Endothelial cell of umbilical vein (primary cell): ENCODE measurements around the gene MAF. TPM values are rescaled to one million over a fixed set of nuclear protein-coding genes. Genes with fewer than 3 reads are reported as not detected.

Experiments
- BruUV-seq: library from RNA; stranded (reverse); fragments of 400-500 nt; replicated peaks from 2 replicates; lab custom pipeline; 2021; lab: Mats Ljungman, UMichigan
- CTCF ChIA-PET: fragments of 300-600, 350-600 bp; sonication (Branson Sonifier 250); formaldehyde crosslinking; loops from one replicate; lab custom pipeline; 2021; ENCODE audit warnings: antibody characterized with exemption, inconsistent platforms; lab: Charles Lee
- POLR2A ChIA-PET: fragments of 300-600, 350-600 bp; sonication (Branson Sonifier 250); formaldehyde crosslinking; loops from one replicate; lab custom pipeline; 2021; ENCODE audit warnings: antibody characterized with exemption, inconsistent platforms; lab: Charles Lee
- DNase-seq: peaks from one replicate; pipeline ENCODE4 v3.0.0-alpha.2; 2011; ENCODE audit warnings: low read depth, low spot score
- FAIRE-seq: peaks from 2 replicates; lab custom pipeline; 2011; peaks lifted over from hg19 to GRCh38; lab: Jason Lieb, UNC
- H2AFZ ChIP-seq: 2 replicates; pipeline ENCODE4 v1.6.0; 2012; ENCODE audit warnings: low read depth, low read length, control low read depth, inconsistent platforms
- H3K27ac ChIP-seq: 2 replicates; pipeline ENCODE4 v1.5.1; 2011; ENCODE audit warnings: low read depth, mild to moderate bottlenecking, control low read depth, low read length, moderate library complexity; ENCODE audit not compliant: insufficient read depth
- H3K27me3 ChIP-seq, 2 experiments: 2 replicates each; pipeline versions ENCODE4 v1.6.0 to v1.6.1; 2011; ENCODE audit warnings: low read length in 2 of 2, mixed read lengths in 1 of 2; ENCODE audit not compliant: control insufficient read depth in 2 of 2, insufficient read depth in 2 of 2
- H3K36me3 ChIP-seq, 2 experiments: 2 replicates in 1 of 2; 3 replicates in 1 of 2; pipeline ENCODE4 v1.5.1; 2011; ENCODE audit warnings: low read length in 2 of 2, mild to moderate bottlenecking in 1 of 2, moderate library complexity in 1 of 2; ENCODE audit not compliant: control insufficient read depth in 2 of 2, insufficient read depth in 2 of 2; ENCODE audit errors: extremely low read depth in 1 of 2
- H3K4me1 ChIP-seq: 3 replicates; pipeline ENCODE4 v1.5.1; 2011; ENCODE audit warnings: mild to moderate bottlenecking, low read length; ENCODE audit not compliant: control insufficient read depth, insufficient read depth; ENCODE audit errors: extremely low read depth
- H3K4me2 ChIP-seq: 2 replicates; pipeline ENCODE4 v1.6.1; 2011; ENCODE audit warnings: low read length, control low read depth, mixed read lengths; ENCODE audit not compliant: insufficient read depth
- H3K4me3 ChIP-seq, 3 experiments: fragments of 200-600 bp in 1 of 3; sonication (generic), shearing (Covaris generic) in 1 of 3; replicated peaks in 1 of 3; 2 replicates each; pipeline ENCODE4 v1.5.1; 2011 to 2016; ENCODE audit warnings: control low read depth in 3 of 3, low read length in 3 of 3, mild to moderate bottlenecking in 2 of 3, inconsistent platforms in 1 of 3, low read depth in 1 of 3, moderate library complexity in 1 of 3; ENCODE audit not compliant: insufficient read depth in 1 of 3
- H3K79me2 ChIP-seq: 2 replicates; pipeline ENCODE4 v1.6.0; 2012; ENCODE audit warnings: low read length, inconsistent platforms; ENCODE audit not compliant: control insufficient read depth, insufficient read depth
- H3K9ac ChIP-seq: replicated peaks from 2 replicates; pipeline ENCODE3; 2011; ENCODE audit warnings: low read length, control low read depth; ENCODE audit not compliant: insufficient read depth; ENCODE audit errors: extremely low read depth
- H3K9me1 ChIP-seq: replicated peaks from 3 replicates; pipeline ENCODE4 v1.6.0; 2011; ENCODE audit warnings: mild to moderate bottlenecking, low read length; ENCODE audit not compliant: control insufficient read depth, insufficient read depth; ENCODE audit errors: extremely low read depth
- H3K9me3 ChIP-seq: replicated peaks from 2 replicates; pipeline ENCODE4 v1.5.1; 2012; ENCODE audit warnings: low read length, inconsistent platforms; ENCODE audit not compliant: control insufficient read depth, insufficient read depth
- H4K20me1 ChIP-seq: replicated peaks from 2 replicates; pipeline ENCODE3; 2011; ENCODE audit warnings: mild to moderate bottlenecking, low read length; ENCODE audit not compliant: control insufficient read depth, insufficient read depth; ENCODE audit errors: extremely low read depth
- FOS ChIP-seq: IDR thresholded peaks from 2 replicates; pipeline ENCODE4 v1.6.1; 2011; ENCODE audit warnings: mild to moderate bottlenecking, low read length, moderate library complexity, borderline replicate concordance; ENCODE audit not compliant: insufficient read depth
- GATA2 ChIP-seq: IDR thresholded peaks from 2 replicates; pipeline ENCODE4 v1.7.0; 2011; ENCODE audit warnings: low read depth, mild to moderate bottlenecking, moderate library complexity, mixed read lengths, low read length; ENCODE audit not compliant: insufficient read length, insufficient read depth
- JUN ChIP-seq: IDR thresholded peaks from 2 replicates; pipeline ENCODE4 v1.6.1; 2011; ENCODE audit warnings: borderline replicate concordance, low read depth; ENCODE audit not compliant: insufficient read length, insufficient read depth
- MYC ChIP-seq: IDR thresholded peaks from one replicate; pipeline ENCODE4 v1.6.1; 2011; ENCODE audit warnings: mild to moderate bottlenecking, low read depth, low read length
- POLR2A ChIP-seq: IDR thresholded peaks from 2 replicates; pipeline ENCODE4 v1.6.1; 2012; ENCODE audit warnings: low read depth, mild to moderate bottlenecking, control low read depth, low read length
- POLR2AphosphoS5 ChIP-seq: IDR thresholded peaks from 2 replicates; pipeline ENCODE4 v1.6.1; 2012; ENCODE audit warnings: low read depth, mild to moderate bottlenecking, control low read depth, low read length, moderate library complexity; ENCODE audit not compliant: insufficient read depth
- dilution Hi-C: fragments of 300-500 bp; cut with MboI; formaldehyde crosslinking; loops from one replicate; pipeline ENCODE4 v1.15.0; 2019; ENCODE audit warnings: low sequenced_read_pairs; ENCODE audit not compliant: extremely low pct_ligation_motif_present
- intact Hi-C: fragments of 100-400 bp; cut with micrococcal nuclease; formaldehyde crosslinking; loops from one replicate; pipeline ENCODE4 v1.10.0; 2022
- polyA plus RNA-seq, 4 experiments: library from polyadenylated mRNA; depleted of rRNA in 3 of 4; stranded (reverse) in 3 of 4; unstranded in 1 of 4; fragments of >200 nt; gene quantifications; 2 replicates each; pipeline versions ENCODE4 v1.2.1 to v1.2.3, GENCODE V29; 2011 to 2012; ENCODE audit warnings: missing spikeins in 1 of 4
- total RNA-seq: library from RNA; stranded (reverse); gene quantifications from 2 replicates; pipeline ENCODE4 v1.2.3, GENCODE V29; 2021
- TF ChIP-seq, protein P1 (sequence below): IDR thresholded peaks from 2 replicates; pipeline ENCODE4 v1.6.1; 2011; ENCODE audit not compliant: insufficient read depth, insufficient read length

MAF gene
- total and polyA plus RNA-seq, 2 donors (not counting 3 experiments of a cell fraction or from before 2014, with no cell fraction given): 0.04 to 0.33 TPM

DNA sequence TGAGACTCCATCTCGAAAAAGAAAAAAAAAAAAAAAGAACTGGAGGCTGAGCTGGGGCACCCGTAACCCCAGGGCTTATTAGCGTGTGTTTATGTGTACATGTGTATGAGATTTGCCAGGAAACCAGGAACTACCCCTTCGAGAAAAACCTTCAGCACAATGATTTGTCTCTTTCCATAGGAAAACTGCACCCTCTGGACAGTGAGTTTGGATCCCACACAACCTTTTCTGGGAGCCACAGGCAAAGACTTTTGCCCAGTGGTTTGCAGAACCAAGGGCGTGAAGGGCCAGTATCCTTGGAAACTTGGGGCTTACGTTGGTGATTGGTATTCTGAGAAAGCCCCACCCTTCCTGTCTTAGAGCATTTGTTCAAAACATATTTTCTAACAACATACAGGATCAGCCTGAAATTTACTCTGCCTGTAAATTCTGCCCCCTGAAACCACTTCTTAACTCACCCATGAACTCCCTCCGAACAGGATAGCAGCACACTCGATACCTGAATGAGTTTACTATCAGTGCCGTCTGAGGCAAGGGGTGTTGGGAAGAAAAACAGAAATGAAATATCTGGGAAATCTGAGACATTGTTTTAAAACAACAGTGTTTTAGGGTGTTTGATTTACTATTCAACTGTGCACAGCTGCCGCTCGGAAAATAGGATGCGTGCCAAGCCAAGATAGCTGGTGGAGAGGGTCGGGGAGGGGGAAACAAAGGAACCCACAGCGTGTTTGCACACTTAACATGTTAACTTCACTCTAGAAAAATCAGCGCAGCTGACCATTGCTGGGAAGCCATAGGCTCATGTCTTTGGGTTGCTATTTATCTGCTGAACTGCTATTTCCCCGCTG lies 40.2 kb upstream of the MAF start:
- H3K9ac ChIP-seq: no peak overlapping the region
- H3K4me3 ChIP-seq: no peak overlapping the region
- intact Hi-C loops: no loop called here
- H3K27ac ChIP-seq: no peak overlapping the region
- H3K27me3 ChIP-seq: no peaks in the 10 kb centered on the region
- ChIA-PET POLR2A (no interaction called here), CTCF (no interaction called here)
- H3K9me3 ChIP-seq: peaks cover 2% of the 10 kb centered on the region
- BruUV-seq: no TSS peak
- H3K4me1 ChIP-seq: no peaks in the 10 kb centered on the region
- TF ChIP-seq POLR2A (no peak), MYC (no peak), FOS (no peak), POLR2AphosphoS5 (no peak), JUN (no peak), GATA2 (no peak)
- TF ChIP-seq, protein P1, sequence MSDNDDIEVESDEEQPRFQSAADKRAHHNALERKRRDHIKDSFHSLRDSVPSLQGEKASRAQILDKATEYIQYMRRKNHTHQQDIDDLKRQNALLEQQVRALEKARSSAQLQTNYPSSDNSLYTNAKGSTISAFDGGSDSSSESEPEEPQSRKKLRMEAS: no peak
- no peak overlapping the region for H2AFZ ChIP-seq
- H3K79me2 ChIP-seq: no peaks in the 10 kb centered on the region
- FAIRE-seq: no peak
- dilution Hi-C loops: no loop called here
- no peaks in the 10 kb centered on the region for H3K36me3 ChIP-seq
- H3K9me1 ChIP-seq: no peaks in the 10 kb centered on the region
- peaks cover 2% of the 10 kb centered on the region for H4K20me1 ChIP-seq
- DNase-seq: no peak
- no peak overlapping the region for H3K4me2 ChIP-seq
